ENCODE results near the gene MAP4K5.
A peak's percentile ranks its signal among the peaks of the same experiment; 100 is the strongest.

Gene MAP4K5

DNA sequence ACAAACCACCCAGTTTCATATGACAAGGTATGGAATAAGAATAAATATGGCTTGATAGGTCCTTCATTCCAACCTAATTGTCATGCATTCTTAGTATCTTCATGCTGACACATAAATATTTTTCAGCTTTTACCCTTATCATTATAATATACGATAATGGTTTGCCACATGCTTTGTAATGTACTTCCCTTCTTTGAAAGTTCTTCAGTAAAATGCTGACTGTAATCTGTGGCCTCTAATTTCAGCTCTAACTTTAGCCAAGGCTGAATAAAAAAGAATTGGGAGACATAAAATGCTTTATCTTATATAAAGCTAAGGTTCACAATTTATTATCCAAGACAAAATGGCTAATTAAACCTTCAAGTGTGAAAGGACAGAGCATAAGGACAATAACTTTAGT lies 2.6 kb upstream of the MAP4K5 start:
- DNase-seq (ENCODE audit: low read depth) = no peak
- TF ChIP-seq POLR2A (IDR thresholded peaks at IDR 0.05; ENCODE audit: extremely low read depth, insufficient read length) (no peak), MYC (IDR thresholded peaks at IDR 0.05; ENCODE audit: low read depth, low read length) (no peak)
- TF ChIP-seq, protein P1, sequence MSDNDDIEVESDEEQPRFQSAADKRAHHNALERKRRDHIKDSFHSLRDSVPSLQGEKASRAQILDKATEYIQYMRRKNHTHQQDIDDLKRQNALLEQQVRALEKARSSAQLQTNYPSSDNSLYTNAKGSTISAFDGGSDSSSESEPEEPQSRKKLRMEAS (IDR thresholded peaks at IDR 0.05; ENCODE audit: low read depth, low read length) = no peak
- TF ChIP-seq, protein P2, sequence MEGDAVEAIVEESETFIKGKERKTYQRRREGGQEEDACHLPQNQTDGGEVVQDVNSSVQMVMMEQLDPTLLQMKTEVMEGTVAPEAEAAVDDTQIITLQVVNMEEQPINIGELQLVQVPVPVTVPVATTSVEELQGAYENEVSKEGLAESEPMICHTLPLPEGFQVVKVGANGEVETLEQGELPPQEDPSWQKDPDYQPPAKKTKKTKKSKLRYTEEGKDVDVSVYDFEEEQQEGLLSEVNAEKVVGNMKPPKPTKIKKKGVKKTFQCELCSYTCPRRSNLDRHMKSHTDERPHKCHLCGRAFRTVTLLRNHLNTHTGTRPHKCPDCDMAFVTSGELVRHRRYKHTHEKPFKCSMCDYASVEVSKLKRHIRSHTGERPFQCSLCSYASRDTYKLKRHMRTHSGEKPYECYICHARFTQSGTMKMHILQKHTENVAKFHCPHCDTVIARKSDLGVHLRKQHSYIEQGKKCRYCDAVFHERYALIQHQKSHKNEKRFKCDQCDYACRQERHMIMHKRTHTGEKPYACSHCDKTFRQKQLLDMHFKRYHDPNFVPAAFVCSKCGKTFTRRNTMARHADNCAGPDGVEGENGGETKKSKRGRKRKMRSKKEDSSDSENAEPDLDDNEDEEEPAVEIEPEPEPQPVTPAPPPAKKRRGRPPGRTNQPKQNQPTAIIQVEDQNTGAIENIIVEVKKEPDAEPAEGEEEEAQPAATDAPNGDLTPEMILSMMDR (IDR thresholded peaks at IDR 0.05; ENCODE audit: low read depth, low read length) = no peak

DNA sequence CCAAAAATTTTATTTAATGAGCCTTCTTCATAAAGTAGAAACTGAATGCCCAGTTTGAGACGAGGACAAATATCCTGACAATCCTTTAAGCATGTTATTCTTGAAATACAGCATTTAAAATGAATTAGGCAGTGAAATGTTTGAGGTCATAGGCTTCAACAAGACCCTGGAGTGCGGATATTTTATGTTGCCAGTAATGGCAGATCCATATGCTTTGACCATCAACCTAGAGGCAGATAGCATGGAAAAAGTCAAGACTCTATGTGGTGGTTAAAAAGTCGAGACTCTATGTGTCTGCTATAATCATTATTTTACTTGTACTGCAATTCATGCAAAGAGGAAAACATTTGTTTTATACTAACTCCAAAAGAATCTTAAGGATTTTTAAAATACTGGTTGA lies 2.0 kb upstream of the MAP4K5 start:
- no peak overlapping the region for H3K4me3 ChIP-seq (ENCODE audit: low read depth, low read length)
- TF ChIP-seq MYC (IDR thresholded peaks at IDR 0.05; ENCODE audit: low read depth, low read length) = no peak
- TF ChIP-seq, protein P2 (IDR thresholded peaks at IDR 0.05; ENCODE audit: low read depth, low read length) = no peak
- no peak for TF ChIP-seq POLR2A (IDR thresholded peaks at IDR 0.05; ENCODE audit: extremely low read depth, insufficient read length)
- TF ChIP-seq, protein P1 (IDR thresholded peaks at IDR 0.05; ENCODE audit: low read depth, low read length) = no peak
- DNase-seq (ENCODE audit: low read depth) = no peak

More for the DNA sequence above, 2.6 kb upstream of the MAP4K5 start:
- no peak overlapping the region for H3K4me3 ChIP-seq (ENCODE audit: low read depth, low read length)

DNA sequence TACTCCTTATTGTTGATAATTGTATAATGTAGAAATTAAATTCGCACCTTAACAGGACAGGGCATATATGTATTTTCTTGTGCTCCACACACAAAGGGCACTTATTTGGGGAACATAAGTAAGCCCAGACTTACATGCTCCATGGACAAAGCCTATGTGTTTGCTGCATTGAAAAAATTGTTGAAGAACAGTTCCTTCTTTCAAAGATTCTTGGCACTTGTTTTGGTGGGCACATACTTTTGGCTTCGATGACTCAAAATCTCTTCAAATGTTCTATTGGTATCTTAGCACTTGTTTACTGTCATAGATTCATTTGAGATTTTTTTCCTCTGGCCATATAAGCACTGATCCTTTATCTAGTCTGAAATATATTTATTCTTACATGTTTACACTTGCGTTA lies 1.4 kb upstream of the MAP4K5 start:
- DNase-seq (ENCODE audit: low read depth) = peak; percentile 25
- TF ChIP-seq POLR2A (IDR thresholded peaks at IDR 0.05; ENCODE audit: extremely low read depth, insufficient read length) (no peak), MYC (IDR thresholded peaks at IDR 0.05; ENCODE audit: low read depth, low read length) (no peak)
- TF ChIP-seq, protein P1 (IDR thresholded peaks at IDR 0.05; ENCODE audit: low read depth, low read length) = no peak
- TF ChIP-seq, protein P2 (IDR thresholded peaks at IDR 0.05; ENCODE audit: low read depth, low read length) = no peak
- no peak overlapping the region for H3K4me3 ChIP-seq (ENCODE audit: low read depth, low read length)

DNA sequence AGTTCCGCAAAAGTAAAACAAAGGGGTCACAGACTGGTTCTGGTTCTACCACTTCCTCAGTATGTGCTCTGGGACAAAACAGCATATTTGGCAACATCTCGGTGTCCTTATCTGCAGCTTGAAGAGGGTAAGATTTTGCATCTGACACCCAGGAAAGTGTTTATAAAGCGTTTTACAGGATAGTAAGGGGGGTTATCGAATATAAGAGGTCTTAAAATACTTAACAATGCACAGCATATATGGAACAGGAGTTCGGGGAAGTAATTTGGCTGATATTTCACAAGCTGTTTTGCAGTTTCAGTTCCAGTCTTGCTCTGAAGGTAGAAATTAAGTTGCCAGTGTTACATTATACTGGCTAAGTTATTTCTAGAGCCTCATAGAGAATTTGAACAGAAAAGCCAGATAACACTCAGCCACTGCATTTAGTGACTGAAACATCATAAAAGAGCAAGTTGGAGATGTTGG lies 904 bp upstream of the MAP4K5 start:
- DNase-seq (ENCODE audit: low read depth) = peak; percentile 85
- peak overlapping the region; percentile 81 for H3K4me3 ChIP-seq (ENCODE audit: low read depth, low read length)
- no peak for TF ChIP-seq POLR2A (IDR thresholded peaks at IDR 0.05; ENCODE audit: extremely low read depth, insufficient read length)
- TF ChIP-seq, protein P1 (IDR thresholded peaks at IDR 0.05; ENCODE audit: low read depth, low read length) = no peak
- TF ChIP-seq, protein P2 (IDR thresholded peaks at IDR 0.05; ENCODE audit: low read depth, low read length) = no peak
- no peak for TF ChIP-seq MYC (IDR thresholded peaks at IDR 0.05; ENCODE audit: low read depth, low read length)

DNA sequence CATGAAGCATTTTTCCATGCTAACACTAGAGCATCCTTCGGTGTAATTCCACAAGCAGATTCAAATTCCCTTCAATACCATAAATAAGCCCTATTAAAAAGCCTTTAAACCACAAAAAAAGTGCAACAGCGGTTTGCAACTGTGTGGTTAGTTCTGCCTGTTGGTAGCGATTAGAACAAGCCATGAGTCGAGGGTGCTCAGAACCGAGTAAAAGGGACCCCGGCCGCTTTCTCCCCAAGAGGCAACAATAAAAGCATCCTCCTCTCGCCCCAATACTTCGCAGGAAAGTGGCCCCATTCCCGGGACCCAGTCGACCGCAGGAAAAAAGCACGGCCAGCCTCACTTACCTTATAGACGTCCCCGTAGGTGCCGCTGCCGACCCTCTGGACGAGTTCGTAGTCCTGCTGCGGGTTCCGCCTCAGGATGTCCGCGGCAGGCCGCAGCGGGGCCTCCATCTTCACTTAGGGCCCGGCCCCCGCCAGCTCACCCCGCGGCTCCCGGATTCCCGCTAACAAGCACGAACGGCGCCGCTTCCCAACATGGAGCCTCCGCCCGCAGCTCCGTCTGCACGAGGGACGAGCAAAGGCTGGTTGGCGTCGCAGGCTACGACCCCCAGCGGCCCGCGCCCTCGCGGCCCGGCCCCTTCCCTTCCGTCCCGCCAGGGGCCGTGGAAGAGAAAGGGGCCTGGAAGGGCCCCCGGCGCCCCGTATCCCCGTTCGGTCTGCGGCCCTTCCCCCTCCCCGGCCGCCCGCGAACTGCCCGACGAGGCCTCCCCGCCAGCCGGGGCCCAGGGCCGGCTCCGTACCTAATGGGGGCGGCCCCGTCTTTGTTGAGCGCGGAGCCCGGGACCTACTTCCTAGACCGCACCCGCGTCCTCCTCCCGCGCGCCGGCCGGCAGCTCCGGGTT lies 521 bp downstream of the MAP4K5 start:
- peak overlapping the region; percentile 81 for H3K4me3 ChIP-seq (ENCODE audit: low read depth, low read length)
- TF ChIP-seq POLR2A (IDR thresholded peaks at IDR 0.05; ENCODE audit: extremely low read depth, insufficient read length) (no peak), MYC (IDR thresholded peaks at IDR 0.05; ENCODE audit: low read depth, low read length) (no peak)
- TF ChIP-seq, protein P2 (IDR thresholded peaks at IDR 0.05; ENCODE audit: low read depth, low read length) = no peak
- TF ChIP-seq, protein P1 (IDR thresholded peaks at IDR 0.05; ENCODE audit: low read depth, low read length) = no peak
- DNase-seq (ENCODE audit: low read depth) = peak; percentile 68

Data from NB4 (cell line).